GM21367 (cell line): ENCODE results near the gene PDGFC.

Experiments
- ATAC-seq: cut with Tn5 transposase; IDR thresholded peaks from one replicate; pipeline ENCODE4 v1.9.1; 2021; ENCODE audit not compliant: unreplicated experiment

PDGFC gene

DNA sequence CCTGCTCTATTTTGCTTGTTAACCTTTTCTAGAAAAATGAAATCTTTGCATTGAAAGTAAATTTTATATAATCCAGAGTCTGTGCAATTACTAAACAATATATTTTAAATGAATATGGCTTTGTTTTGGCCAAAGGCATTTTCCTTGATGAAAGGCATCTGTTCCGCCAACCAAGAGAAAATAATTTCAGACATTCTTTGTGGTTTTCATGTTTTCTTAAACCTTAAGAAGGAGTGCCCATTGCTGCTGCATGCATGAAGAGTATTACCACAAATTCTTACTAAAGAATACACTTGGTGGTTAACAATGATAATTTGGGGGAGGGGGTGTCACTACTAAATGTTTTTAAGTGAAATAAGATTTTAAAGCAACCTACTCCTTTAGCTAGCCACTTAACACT lies 2.7 kb upstream of the PDGFC start:
- ATAC-seq = no peak

DNA sequence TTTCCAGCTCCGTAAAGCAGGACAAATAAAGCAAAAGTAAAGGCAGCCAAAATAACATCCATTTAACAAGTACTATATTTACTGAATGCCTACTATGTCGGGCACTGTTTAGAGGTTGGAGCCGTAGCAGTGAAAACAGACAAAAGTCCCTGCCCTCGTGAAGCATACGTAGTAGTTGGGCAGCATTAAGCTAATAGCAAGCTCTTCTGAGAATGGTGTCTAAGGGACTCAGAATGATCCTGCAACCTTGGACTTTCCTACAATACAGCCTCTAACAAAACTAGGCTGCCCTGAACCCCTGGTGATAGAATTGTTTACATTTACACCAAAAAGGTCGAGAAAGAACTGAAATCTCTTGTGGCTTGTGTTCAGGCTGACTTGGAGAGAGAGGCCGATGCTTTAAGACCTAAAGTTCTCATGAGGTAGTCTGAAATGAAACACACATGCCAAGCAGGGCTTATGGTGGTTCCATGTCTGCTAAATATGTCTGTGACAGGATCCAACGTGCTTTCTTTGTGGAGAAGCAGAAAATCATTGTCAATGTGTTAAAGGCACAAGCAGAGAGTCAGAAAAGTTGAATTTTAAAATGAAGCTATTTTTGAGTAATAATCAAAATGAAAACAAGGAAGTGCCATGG lies 898 bp upstream of the PDGFC start:
- ATAC-seq = no peak

DNA sequence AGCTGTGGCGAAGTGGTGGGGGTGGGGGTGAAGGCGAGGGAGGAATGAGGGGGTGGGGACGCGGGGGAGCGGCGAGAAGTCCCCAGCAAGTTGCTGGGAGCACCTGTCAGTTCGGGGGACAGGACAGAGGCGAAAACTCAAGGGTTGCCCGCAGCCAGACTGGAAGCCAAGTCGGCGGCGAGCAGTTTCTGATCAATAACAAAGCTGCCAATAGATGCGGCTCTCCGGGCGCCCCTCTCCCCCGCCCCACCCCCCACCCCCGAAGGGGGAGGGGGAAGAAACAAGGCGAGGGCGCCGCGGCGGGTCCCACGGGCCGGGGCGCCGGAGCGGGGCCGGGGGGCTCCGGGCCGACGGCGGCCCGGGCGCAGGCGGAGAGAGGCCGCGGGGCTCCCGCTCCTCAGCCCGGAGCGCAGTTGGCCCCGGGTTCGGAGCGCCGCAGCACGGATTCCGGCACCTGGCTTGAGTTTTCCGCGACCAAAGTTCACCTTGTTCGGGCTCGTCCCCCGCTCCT lies 379 bp downstream of the PDGFC start:
- ATAC-seq = no peak

DNA sequence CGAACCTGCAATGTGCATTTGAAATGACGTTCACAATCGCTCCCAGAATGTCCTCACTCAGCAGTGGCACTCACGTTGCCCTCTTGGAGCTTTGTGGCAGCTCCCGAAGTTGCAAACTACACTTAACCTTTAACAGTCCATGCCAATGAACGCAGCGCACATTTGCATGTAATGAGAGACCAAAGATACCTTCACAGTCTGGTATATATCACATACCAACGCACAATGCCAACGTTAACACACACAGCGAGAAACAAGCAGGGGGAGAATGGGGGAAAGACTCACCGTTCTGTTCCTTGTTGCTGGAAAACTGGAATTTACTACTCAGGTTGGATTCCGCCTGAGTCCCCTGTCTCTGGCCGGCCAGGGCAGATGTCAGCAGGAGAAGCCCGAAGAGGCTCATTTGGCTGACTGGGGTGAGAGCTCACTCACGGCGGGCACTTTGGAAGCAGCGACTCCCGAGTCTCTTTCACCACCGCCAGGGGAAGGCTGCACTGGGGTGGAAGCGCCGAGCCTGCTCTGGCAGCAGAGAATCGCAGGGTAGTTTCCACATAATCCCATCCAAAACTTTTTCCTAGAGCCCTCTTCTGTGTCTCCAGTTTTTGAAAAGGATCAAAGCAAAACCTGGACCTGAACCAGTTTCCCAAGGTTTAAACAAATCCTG lies 966 bp downstream of the PDGFC start:
- no peak for ATAC-seq

- ATAC-seq = no peak
These were observed 1.7 kb downstream of the PDGFC start for GRCh38 chr4:156969911-156970310.

- no peak for ATAC-seq
These were observed 2.5 kb downstream of the PDGFC start for GRCh38 chr4:156969101-156969500.

- ATAC-seq = peak; percentile 75
These were observed 3.1 kb downstream of the PDGFC start for GRCh38 chr4:156968479-156968984.

DNA sequence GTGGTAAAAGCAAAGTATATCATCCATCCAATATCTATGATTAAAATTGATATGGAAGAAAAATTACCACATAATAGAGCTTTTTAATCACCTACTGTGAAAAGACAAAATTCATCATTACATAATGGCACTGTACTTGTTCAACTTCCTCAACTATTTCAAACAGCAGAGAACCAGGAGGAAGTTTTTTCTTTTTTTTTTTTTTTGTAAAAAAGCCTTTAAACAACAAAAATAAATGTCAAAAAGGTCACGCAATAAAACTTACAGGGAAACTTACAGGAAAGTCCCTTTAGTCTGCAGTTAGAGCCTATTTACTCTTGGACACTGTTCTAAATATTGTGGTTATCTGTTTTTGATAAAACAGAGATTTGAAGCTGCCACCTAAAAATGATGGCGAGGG lies 4.8 kb downstream of the PDGFC start:
- no peak for ATAC-seq

- no peak for ATAC-seq
These were observed 8.2 kb downstream of the PDGFC start for GRCh38 chr4:156963419-156963818.

GRCh38 chr4:156962528-156962974 lies 9.0 kb downstream of the PDGFC start:
- no peak for ATAC-seq

- ATAC-seq = no peak
These were observed 9.6 kb downstream of the PDGFC start for GRCh38 chr4:156962058-156962358.

DNA sequence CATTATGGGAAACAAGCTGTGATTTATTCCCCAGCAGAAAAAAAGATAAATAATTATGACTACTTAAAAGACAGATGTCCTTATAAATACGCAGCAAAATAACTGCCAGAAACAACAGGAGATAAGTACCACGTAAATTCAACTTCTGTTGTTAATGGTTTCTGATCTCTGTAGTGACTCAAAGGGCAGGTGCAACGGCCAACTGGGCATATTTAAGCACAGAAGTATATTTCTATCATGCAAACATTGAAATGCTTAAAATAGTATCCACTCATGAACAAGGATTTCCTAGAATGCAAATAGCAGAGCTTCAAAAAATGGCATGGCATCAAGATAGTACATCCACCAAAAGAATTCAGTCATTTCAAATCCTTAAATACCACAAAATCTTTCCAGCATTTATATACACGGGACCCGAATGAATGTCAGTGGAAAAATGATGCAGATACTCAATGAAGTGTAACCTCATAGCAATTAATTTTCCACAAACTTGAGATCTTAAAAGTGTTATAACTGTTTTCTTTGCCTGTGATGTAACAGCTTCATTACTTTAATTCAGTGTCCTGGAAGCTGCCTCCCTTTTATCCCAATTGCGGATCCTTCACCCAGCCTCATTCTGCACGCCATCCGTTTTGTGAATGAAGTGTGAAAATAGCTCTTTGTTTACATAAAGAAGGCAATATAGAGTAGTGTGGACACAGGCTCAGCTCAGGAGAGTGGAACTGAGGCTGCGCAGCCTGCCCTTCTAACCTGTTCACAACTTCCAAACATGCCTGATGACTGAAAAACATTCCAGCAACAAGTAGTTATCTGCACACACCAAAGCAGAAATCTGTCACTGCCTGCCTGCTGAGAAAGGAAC lies 10.2 kb downstream of the PDGFC start:
- no peak for ATAC-seq

DNA sequence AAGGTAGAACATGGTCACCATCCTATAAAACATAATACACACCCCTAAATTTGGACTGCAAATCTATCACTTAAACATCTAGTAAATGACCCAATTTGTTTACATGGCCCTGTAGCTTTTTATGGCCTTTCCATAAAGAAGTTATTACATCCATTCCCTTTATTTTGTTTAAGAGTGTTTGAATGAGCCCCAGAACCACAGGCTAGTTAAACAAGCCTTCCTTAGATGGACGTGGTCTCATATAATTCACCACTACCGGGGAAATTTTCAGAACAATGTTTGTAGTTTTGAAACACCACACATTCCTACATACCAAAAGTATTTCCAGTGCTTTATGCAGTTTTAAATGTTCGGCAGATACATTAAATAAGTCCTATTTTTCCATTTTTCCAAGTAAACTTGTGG lies 12.3 kb downstream of the PDGFC start:
- ATAC-seq = no peak

GRCh38 chr4:156958276-156959074 lies 13.1 kb downstream of the PDGFC start:
- no peak for ATAC-seq

DNA sequence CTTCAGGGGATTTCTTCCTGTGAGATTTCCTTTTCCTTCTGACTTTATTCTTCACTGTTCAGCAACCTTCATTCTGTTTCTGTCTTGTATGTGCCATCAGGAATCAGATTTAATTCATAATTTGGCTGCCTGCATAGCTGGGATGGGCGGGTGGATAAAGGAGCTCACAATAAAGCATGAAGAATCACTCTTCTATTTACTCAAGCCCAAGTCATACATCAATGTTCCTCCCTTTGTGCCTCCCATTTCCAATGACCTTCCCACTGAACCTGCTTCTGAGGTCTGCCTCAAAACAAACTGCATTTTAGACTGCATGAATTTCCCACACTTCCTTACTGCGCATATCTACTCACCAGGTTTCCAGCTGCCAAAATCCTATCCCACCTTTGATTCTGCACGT lies 14.0 kb downstream of the PDGFC start:
- no peak for ATAC-seq

- ATAC-seq = no peak
These were observed 14.7 kb downstream of the PDGFC start for GRCh38 chr4:156956826-156957368.

GRCh38 chr4:156956359-156956758 lies 15.2 kb downstream of the PDGFC start:
- no peak for ATAC-seq

- no peak for ATAC-seq
These were observed 17.0 kb downstream of the PDGFC start for GRCh38 chr4:156954587-156954986.

- ATAC-seq = no peak
These were observed 17.6 kb downstream of the PDGFC start for GRCh38 chr4:156953951-156954350.

DNA sequence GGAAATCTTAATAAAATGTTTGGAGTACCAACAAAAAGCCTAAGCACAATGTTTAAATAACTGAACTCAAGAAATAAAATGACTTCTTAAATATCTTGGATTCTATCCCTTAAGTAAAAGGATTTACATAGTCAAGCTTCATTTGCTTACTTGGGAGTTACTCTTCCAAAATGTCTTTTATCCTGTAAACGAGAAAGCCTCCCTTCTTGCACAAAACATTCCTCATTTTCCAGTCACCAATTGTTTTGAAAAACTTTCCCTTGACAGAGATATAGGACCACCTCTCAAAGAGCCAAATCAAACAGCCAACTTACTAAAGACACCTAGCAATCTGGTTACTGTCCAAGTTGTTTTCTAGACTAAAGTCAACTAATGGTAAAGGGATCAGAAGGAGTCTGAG lies 18.6 kb downstream of the PDGFC start:
- no peak for ATAC-seq
